ENCODE measurements around the gene ANAPC5. TPM values are rescaled to one million over a fixed set of nuclear protein-coding genes. Genes with fewer than 3 reads are reported as not detected.

The ANAPC5 gene
- polyA plus RNA-seq, 3 donors: 67.3 to 161 (median 114) TPM

GRCh38 chr12:121398355-121398754, 46.1 kb upstream of the ANAPC5 start:
- DNase-seq: no peak
- H3K4me1 ChIP-seq (ENCODE audit: control insufficient read depth in 1 of 2, insufficient read depth in 2 of 2, low read length in 2 of 2): peaks cover 18 to 31% of the 10 kb centered on the region in 2 donors
- H3K4me1 Mint-ChIP-seq: peaks cover 29% of the 10 kb centered on the region
- no peak overlapping the region for H3K4me3 Mint-ChIP-seq
- H3K27ac Mint-ChIP-seq: no peak overlapping the region
- no peak overlapping the region for H3K4me3 ChIP-seq (replicated peaks in 1 of 3; ENCODE audit: low read depth in 2 of 3, low read length in 3 of 3)
- H3K36me3 Mint-ChIP-seq: peaks cover 5 to 6% of the 10 kb centered on the region in 2 donors
- peaks cover 16% of the 10 kb centered on the region for H4K20me1 ChIP-seq (ENCODE audit: insufficient read depth, low read length)
- H3K27me3 ChIP-seq (ENCODE audit: control insufficient read depth in 2 of 2, insufficient read depth in 2 of 2, low read length in 2 of 2): no peaks in the 10 kb centered on the region
- peaks cover 0 to 2% (median 0%) of the 10 kb centered on the region in 7 donors for H3K9me3 Mint-ChIP-seq
- intact Hi-C loops (cut with micrococcal nuclease): loop anchor here (5.0 to 10.0 kb wide), 3 partner anchors 46 to 66 kb away; partner anchors contain the start of gene ANAPC5 (in 1 of the 2)
- H3K27me3 Mint-ChIP-seq (ENCODE audit: low read depth in 3 of 3): peaks cover 0 to 1% (median 0%) of the 10 kb centered on the region in 3 donors
- no peak overlapping the region for H3K4me2 ChIP-seq (replicated peaks; ENCODE audit: extremely low read depth, low read length, poor library complexity, severe bottlenecking)
- peaks cover 49% of the 10 kb centered on the region for H3K79me2 ChIP-seq (ENCODE audit: insufficient read depth, low read length)
- H3K9me3 ChIP-seq (replicated peaks in 1 of 2; ENCODE audit: control insufficient read depth in 1 of 2, insufficient read depth in 1 of 2, low read length in 2 of 2): no peaks in the 10 kb centered on the region
- peaks cover 0 to 3% of the 10 kb centered on the region in 2 donors for H3K36me3 ChIP-seq (replicated peaks in 1 of 2; ENCODE audit: control insufficient read depth in 1 of 2, insufficient read depth in 2 of 2, low read length in 2 of 2)
- TF ChIP-seq CTCF (IDR thresholded peaks at IDR 0.05): no peak
- WGBS (ENCODE audit: insufficient coverage): 100% methylated on average over 3 of the region's 5 CpGs
- no peak overlapping the region for H3K9ac ChIP-seq (ENCODE audit: insufficient read depth, low read length, poor library complexity, severe bottlenecking)
- H2AFZ ChIP-seq (ENCODE audit: insufficient read depth, low read depth, low read length, poor library complexity, severe bottlenecking): no peak overlapping the region
- no peak overlapping the region for H3K27ac ChIP-seq (ENCODE audit: low read depth in 1 of 2, low read length in 2 of 2)

- TF ChIP-seq CTCF (IDR thresholded peaks at IDR 0.05): no peak
- WGBS (ENCODE audit: insufficient coverage): 97% methylated on average over 5 of the region's 14 CpGs
- peaks cover 0 to 2% (median 0%) of the 10 kb centered on the region in 7 donors for H3K9me3 Mint-ChIP-seq
- H3K9me3 ChIP-seq (replicated peaks in 1 of 2; ENCODE audit: control insufficient read depth in 1 of 2, insufficient read depth in 1 of 2, low read length in 2 of 2): no peaks in the 10 kb centered on the region
- H3K4me2 ChIP-seq (replicated peaks; ENCODE audit: extremely low read depth, low read length, poor library complexity, severe bottlenecking): no peak overlapping the region
- H3K27ac ChIP-seq (ENCODE audit: low read depth in 1 of 2, low read length in 2 of 2): no peak overlapping the region
- no peaks in the 10 kb centered on the region for H3K36me3 ChIP-seq (replicated peaks in 1 of 2; ENCODE audit: control insufficient read depth in 1 of 2, insufficient read depth in 2 of 2, low read length in 2 of 2)
- peaks cover 28% of the 10 kb centered on the region for H3K4me1 Mint-ChIP-seq
- H3K27ac Mint-ChIP-seq: no peak overlapping the region
- no peak overlapping the region for H3K4me3 ChIP-seq (replicated peaks in 1 of 3; ENCODE audit: low read depth in 2 of 3, low read length in 3 of 3)
- no peaks in the 10 kb centered on the region for H3K27me3 ChIP-seq (ENCODE audit: control insufficient read depth in 2 of 2, insufficient read depth in 2 of 2, low read length in 2 of 2)
- no peak for DNase-seq
- no peak overlapping the region for H3K4me3 Mint-ChIP-seq
- peaks cover 0 to 1% (median 0%) of the 10 kb centered on the region in 3 donors for H3K27me3 Mint-ChIP-seq (ENCODE audit: low read depth in 3 of 3)
- intact Hi-C loops (cut with micrococcal nuclease): loop anchor here (5.0 to 10.0 kb wide), 3 partner anchors 45 to 67 kb away; partner anchors contain the start of gene ANAPC5 (in 1 of the 2)
- peaks cover 16% of the 10 kb centered on the region for H4K20me1 ChIP-seq (ENCODE audit: insufficient read depth, low read length)
- peaks cover under 1 to 1% of the 10 kb centered on the region in 2 donors for H3K36me3 Mint-ChIP-seq
- H3K9ac ChIP-seq (ENCODE audit: insufficient read depth, low read length, poor library complexity, severe bottlenecking): no peak overlapping the region
- no peak overlapping the region for H2AFZ ChIP-seq (ENCODE audit: insufficient read depth, low read depth, low read length, poor library complexity, severe bottlenecking)
- H3K79me2 ChIP-seq (ENCODE audit: insufficient read depth, low read length): peaks cover 40% of the 10 kb centered on the region
- H3K4me1 ChIP-seq (ENCODE audit: control insufficient read depth in 1 of 2, insufficient read depth in 2 of 2, low read length in 2 of 2): peaks cover 18 to 31% of the 10 kb centered on the region in 2 donors
Observed at GRCh38 chr12:121397521-121397920, 45.3 kb upstream of the ANAPC5 start.
